ENCODE results near the gene RNLS.

RNLS gene

GRCh38 chr10:88551246-88551645, 31.9 kb downstream of the RNLS start:
- no peak for DNase-seq (ENCODE audit: low spot score)

GRCh38 chr10:88546497-88546896, 36.6 kb downstream of the RNLS start:
- DNase-seq (ENCODE audit: low spot score): no peak

- no peak for DNase-seq (ENCODE audit: low spot score)
Observed at GRCh38 chr10:88545359-88545758, 37.8 kb downstream of the RNLS start.

GRCh38 chr10:88544140-88544870, 38.8 kb downstream of the RNLS start:
- no peak for DNase-seq (ENCODE audit: low spot score)

- no peak for DNase-seq (ENCODE audit: low spot score)
Observed at GRCh38 chr10:88542522-88542921, 40.6 kb downstream of the RNLS start.

GRCh38 chr10:88541116-88541626, 41.9 kb downstream of the RNLS start:
- DNase-seq (ENCODE audit: low spot score): no peak

- DNase-seq (ENCODE audit: low spot score): no peak
Observed at GRCh38 chr10:88540351-88540750, 42.8 kb downstream of the RNLS start.

GRCh38 chr10:88538048-88538447, 45.1 kb downstream of the RNLS start:
- DNase-seq (ENCODE audit: low spot score): no peak

GRCh38 chr10:88537322-88537721, 45.8 kb downstream of the RNLS start:
- no peak for DNase-seq (ENCODE audit: low spot score)

GRCh38 chr10:88536437-88536836, 46.7 kb downstream of the RNLS start:
- DNase-seq (ENCODE audit: low spot score): no peak

- no peak for DNase-seq (ENCODE audit: low spot score)
Observed at GRCh38 chr10:88534072-88534665, 48.9 kb downstream of the RNLS start.

GRCh38 chr10:88531392-88532052, 51.6 kb downstream of the RNLS start:
- no peak for DNase-seq (ENCODE audit: low spot score)

GRCh38 chr10:88530629-88531391, 52.3 kb downstream of the RNLS start:
- DNase-seq (ENCODE audit: low spot score): no peak

GRCh38 chr10:88530093-88530492, 53.0 kb downstream of the RNLS start:
- DNase-seq (ENCODE audit: low spot score): no peak

- DNase-seq (ENCODE audit: low spot score): no peak
Observed at GRCh38 chr10:88528806-88529570, 54.1 kb downstream of the RNLS start.

- no peak for DNase-seq (ENCODE audit: low spot score)
Observed at GRCh38 chr10:88528201-88528600, 54.9 kb downstream of the RNLS start.

GRCh38 chr10:88527245-88527644, 55.9 kb downstream of the RNLS start:
- DNase-seq (ENCODE audit: low spot score): no peak

- no peak for DNase-seq (ENCODE audit: low spot score)
Observed at GRCh38 chr10:88526501-88527105, 56.5 kb downstream of the RNLS start.

- DNase-seq (ENCODE audit: low spot score): no peak
Observed at GRCh38 chr10:88525371-88526069, 57.6 kb downstream of the RNLS start.

GRCh38 chr10:88523739-88524400, 59.2 kb downstream of the RNLS start:
- no peak for DNase-seq (ENCODE audit: low spot score)

Measured in CD4-positive, alpha-beta T cell treated with Interleukin-2 at 100 ng/mL for 4 hours (primary cell).